T1000 (cell line): Measurements from ENCODE around the gene DUS4L.

ENCODE experiments used
- DNase-seq: peaks from one replicate; lab custom pipeline; 2025; ENCODE audit warnings: mixed read lengths; lab: John Stamatoyannopoulos, UW

DUS4L gene

GRCh38 chr7:107615910-107616680 lies 52.3 kb downstream of the DUS4L start:
- DNase-seq = no peak

GRCh38 chr7:107622429-107622828 lies 58.7 kb downstream of the DUS4L start:
- no peak for DNase-seq

GRCh38 chr7:107622894-107623293 lies 59.1 kb downstream of the DUS4L start:
- no peak for DNase-seq

- DNase-seq = no peak
Measured at GRCh38 chr7:107627002-107627401, 63.2 kb downstream of the DUS4L start.
